IMR-90 (cell line): ENCODE measurements around the gene CXCL13. TPM values are rescaled to one million over a fixed set of nuclear protein-coding genes. Genes with fewer than 3 reads are reported as not detected.

Experiments used
- ATAC-seq: fragments of 200-7000 bp; cut with Tn5 transposase; 2 replicates; pipeline ENCODE4 v1.9.1; 2020; ENCODE audit warnings: low read depth, mild to moderate bottlenecking, moderate library complexity
- BruUV-seq: library from RNA; stranded (reverse); fragments of 400-500 nt; replicated peaks from 2 replicates; lab custom pipeline; 2021; lab: Mats Ljungman, UMichigan
- CTCF ChIA-PET: fragments of 300-600 bp; formaldehyde crosslinking; extraction: SDS; loops from one replicate; lab custom pipeline; 2021; ENCODE audit warnings: antibody characterized with exemption; lab: Yijun Ruan, JAX
- POLR2A ChIA-PET: fragments of 300-600 bp; sonication (Branson Sonifier 250); formaldehyde crosslinking; loops from one replicate; lab custom pipeline; 2022; ENCODE audit warnings: antibody characterized with exemption; ENCODE audit not compliant: unreplicated experiment; lab: Charles Lee
- DNase-seq: peaks from one replicate; pipeline ENCODE4 v3.0.0; 2013
- H2AFZ ChIP-seq: replicated peaks from 2 replicates; pipeline ENCODE3; 2013; ENCODE audit warnings: low read length, mild to moderate bottlenecking; ENCODE audit not compliant: poor library complexity
- H2AK5ac ChIP-seq: 2 replicates; pipeline ENCODE4 v1.6.1; 2013; ENCODE audit warnings: low read depth, low read length, inconsistent platforms
- H2AK9ac ChIP-seq: replicated peaks from 2 replicates; pipeline ENCODE3; 2013; ENCODE audit warnings: mild to moderate bottlenecking, low read depth, low read length, moderate library complexity; ENCODE audit not compliant: poor library complexity
- H2BK120ac ChIP-seq: 2 replicates; pipeline ENCODE4 v1.6.1; 2013; ENCODE audit warnings: low read depth, low read length, inconsistent platforms
- H2BK15ac ChIP-seq: 3 replicates; pipeline ENCODE4 v1.6.1; 2013; ENCODE audit warnings: low read depth, low read length, inconsistent platforms
- H2BK20ac ChIP-seq: 2 replicates; pipeline ENCODE4 v1.6.1; 2013; ENCODE audit warnings: low read depth, mild to moderate bottlenecking, inconsistent platforms, low read length, moderate library complexity
- H2BK5ac ChIP-seq: 2 replicates; pipeline ENCODE4 v1.6.1; 2013; ENCODE audit warnings: mild to moderate bottlenecking, low read depth, low read length, inconsistent platforms; ENCODE audit not compliant: poor library complexity, severe bottlenecking
- H3K14ac ChIP-seq: replicated peaks from 2 replicates; pipeline ENCODE4 v1.6.1; 2013; ENCODE audit warnings: low read depth, low read length, inconsistent platforms
- H3K18ac ChIP-seq: 2 replicates; pipeline ENCODE4 v1.6.1; 2013; ENCODE audit warnings: low read depth, low read length, control low read depth
- H3K23ac ChIP-seq: 2 replicates; pipeline ENCODE4 v1.6.1; 2013; ENCODE audit warnings: low read depth, low read length, inconsistent platforms
- H3K27ac ChIP-seq: 2 replicates; pipeline ENCODE4 v1.5.1; 2013; ENCODE audit warnings: mild to moderate bottlenecking, control low read depth, low read length; ENCODE audit not compliant: insufficient read depth
- H3K27me3 ChIP-seq: 2 replicates; pipeline ENCODE4 v1.6.1; 2013; ENCODE audit warnings: low read length; ENCODE audit not compliant: control insufficient read depth, insufficient read depth
- H3K36me3 ChIP-seq: 2 replicates; pipeline ENCODE4 v1.6.1; 2013; ENCODE audit warnings: low read length, mixed read lengths; ENCODE audit not compliant: control insufficient read depth, insufficient read depth
- H3K4ac ChIP-seq: 2 replicates; pipeline ENCODE4 v1.6.1; 2013; ENCODE audit warnings: low read depth, low read length, inconsistent platforms
- H3K4me1 ChIP-seq: 2 replicates; pipeline ENCODE4 v1.6.1; 2013; ENCODE audit warnings: low read length, mixed read lengths; ENCODE audit not compliant: control insufficient read depth, insufficient read depth
- H3K4me2 ChIP-seq: 2 replicates; pipeline ENCODE4 v1.6.1; 2013; ENCODE audit warnings: low read depth, mild to moderate bottlenecking, control low read depth, low read length, moderate library complexity
- H3K4me3 ChIP-seq: 2 replicates; pipeline ENCODE4 v1.5.1; 2013; ENCODE audit warnings: low read depth, mild to moderate bottlenecking, control low read depth, low read length, moderate library complexity; ENCODE audit not compliant: insufficient read depth
- H3K56ac ChIP-seq: 2 replicates; pipeline ENCODE4 v1.6.1; 2013; ENCODE audit warnings: low read length, inconsistent platforms; ENCODE audit not compliant: insufficient read depth; ENCODE audit errors: extremely low read depth
- H3K79me1 ChIP-seq, 2 experiments: 2 replicates each; pipeline ENCODE4 v1.6.1; 2013; ENCODE audit warnings: low read length in 2 of 2, inconsistent platforms in 1 of 2, low read depth in 1 of 2
- H3K9ac ChIP-seq: 2 replicates; pipeline ENCODE4 v1.6.1; 2013; ENCODE audit warnings: low read depth, low read length, control low read depth
- H3K9me1 ChIP-seq: 2 replicates; pipeline ENCODE4 v1.6.1; 2013; ENCODE audit warnings: low read length, inconsistent platforms; ENCODE audit not compliant: insufficient read depth
- H3K9me3 ChIP-seq: 2 replicates; pipeline ENCODE4 v1.6.1; 2013; ENCODE audit warnings: low read length; ENCODE audit not compliant: control insufficient read depth, insufficient read depth
- H4K20me1 ChIP-seq: 2 replicates; pipeline ENCODE4 v1.6.1; 2013; ENCODE audit warnings: low read length, inconsistent platforms; ENCODE audit not compliant: insufficient read depth
- H4K5ac ChIP-seq: 2 replicates; pipeline ENCODE4 v1.6.1; 2013; ENCODE audit warnings: mild to moderate bottlenecking, low read depth, low read length, control low read depth
- H4K8ac ChIP-seq, 2 experiments: 2 replicates each; pipeline ENCODE4 v1.6.1; 2013; ENCODE audit warnings: low read depth in 2 of 2, low read length in 2 of 2, control low read depth in 1 of 2, inconsistent platforms in 1 of 2
- H4K91ac ChIP-seq: 2 replicates; pipeline ENCODE4 v1.6.1; 2013; ENCODE audit warnings: low read depth, low read length, inconsistent platforms; ENCODE audit not compliant: insufficient read depth
- FOS ChIP-seq: fragments of 150-350 bp; IDR thresholded peaks from 2 replicates; pipeline ENCODE4 v1.6.1; 2016; ENCODE audit warnings: low read depth, low read length
- MAFK ChIP-seq: IDR thresholded peaks from 2 replicates; pipeline ENCODE4 v1.6.1; 2012; ENCODE audit warnings: low read depth, low read length, improper control_type of control experiment
- WGBS, 2 experiments: methylation state at CpG; one replicate each; pipeline versions ENCODE4 v1.1.5 to v1.1.7; 2013; ENCODE audit warnings: missing lambda C conversion rate in 2 of 2; ENCODE audit not compliant: insufficient read length in 1 of 2; ENCODE audit errors: extremely low coverage in 2 of 2; 5-methylcytosine and 5-hydroxymethylcytosine counted together
- dilution Hi-C: fragments of 300-500 bp; cut with HindIII; formaldehyde crosslinking; loops from one replicate; pipeline ENCODE4 v1.14.3; 2018; ENCODE audit warnings: low sequenced_read_pairs; ENCODE audit not compliant: unreplicated experiment
- in situ Hi-C: fragments of 300-500 bp; cut with MboI; formaldehyde crosslinking; loops from 3 replicates; pipeline ENCODE4 v1.14.3; 2019; ENCODE audit warnings: low sequenced_read_pairs, inconsistent platforms, mixed read lengths
- intact Hi-C: fragments of 100-400 bp; cut with micrococcal nuclease; formaldehyde crosslinking; loops from 2 replicates; pipeline ENCODE4 v1.10.0; 2022
- polyA plus RNA-seq, 3 experiments: library from polyadenylated mRNA; depleted of rRNA; stranded (reverse); fragments of >200 nt; gene quantifications; 2 replicates each; pipeline ENCODE4 v1.2.3, GENCODE V29; 2012; ENCODE audit warnings: low replicate concordance in 1 of 3
- total RNA-seq: library from RNA; depleted of rRNA; stranded (reverse); fragments of >200 nt; gene quantifications from 2 replicates; pipeline ENCODE4 v1.2.3, GENCODE V29; 2012

Gene CXCL13
- total and polyA plus RNA-seq, 2 of the 4 experiments (the other 2 are of a cell fraction), result not detected

- Histone ChIP-seq H2BK20ac (no peak overlapping the region), H3K9ac (no peak overlapping the region), H2AK9ac (no peak overlapping the region), H3K56ac (no peak overlapping the region), H3K4me2 (no peak overlapping the region), H4K20me1 (no peaks in the 10 kb centered on the region), H4K5ac (no peak overlapping the region), H3K9me3 (no peaks in the 10 kb centered on the region), H4K8ac (no peak overlapping the region), H2BK120ac (no peak overlapping the region), H4K91ac (no peak overlapping the region), H3K23ac (no peak overlapping the region), H3K36me3 (no peaks in the 10 kb centered on the region), H2BK5ac (no peak overlapping the region), H3K18ac (no peak overlapping the region), H2AK5ac (no peak overlapping the region), H2AFZ (no peak overlapping the region), H2BK15ac (no peak overlapping the region), H3K27ac (no peak overlapping the region), H3K4ac (no peak overlapping the region), H3K4me1 (no peaks in the 10 kb centered on the region), H3K9me1 (no peaks in the 10 kb centered on the region), H3K14ac (no peak overlapping the region), H3K4me3 (no peak overlapping the region), H3K27me3 (peaks cover 10% of the 10 kb centered on the region), H3K79me1 (no peaks in the 10 kb centered on the region)
- no TSS peak for BruUV-seq
- ATAC-seq (no peak), DNase-seq (no peak)
- in situ Hi-C loops, result loop anchor here (5.0 kb wide), 1 partner anchor 214 kb away; no protein-coding TSS in a partner anchor
- POLR2A ChIA-PET, result no interaction called here
- TF ChIP-seq MAFK (no peak), FOS (no peak)
- WGBS, 2 experiments, result no CpG with 5 or more reads among the region's 4 CpGs
- intact Hi-C loops, result loop anchor here (1.0 to 2.0 kb wide), 2 partner anchors 137 to 216 kb away; no protein-coding TSS in a partner anchor
- dilution Hi-C loops, result no loop called here
- CTCF ChIA-PET, result interaction anchor here (0.6 to 3.9 kb wide), 16 partner anchors 9 to 1313 kb away, joined by 3 to 26 read pairs (median 4); no protein-coding TSS in a partner anchor
These were observed 3.9 kb upstream of the CXCL13 start for GRCh38 chr4:77601614-77602187.
